Activated naive CD8-positive, alpha-beta T cell treated with anti-CD3 and anti-CD28 coated beads, Interleukin-2, amount 50 U/mL, for 24 hours (primary cell): ENCODE data around the gene SMIM38.

ENCODE experiments used
- ATAC-seq: fragments of 150-1000 bp; cut with Tn5 transposase; one replicate; pipeline ENCODE4 v1.10.0; 2021
- DNase-seq: peaks from one replicate; pipeline ENCODE4 v3.0.0; 2021
- H3K27ac Mint-ChIP-seq: one replicate; pipeline ENCODE4 v1.8.0; 2021; ENCODE audit warnings: mild to moderate bottlenecking, mixed read lengths
- H3K27me3 Mint-ChIP-seq: one replicate; pipeline ENCODE4 v1.8.0; 2021; ENCODE audit warnings: mixed read lengths
- H3K36me3 Mint-ChIP-seq: one replicate; pipeline ENCODE4 v1.8.0; 2021; ENCODE audit warnings: low read depth, mixed read lengths
- H3K4me1 Mint-ChIP-seq: one replicate; pipeline ENCODE4 v1.8.0; 2021; ENCODE audit warnings: mixed read lengths
- H3K4me3 Mint-ChIP-seq: one replicate; pipeline ENCODE4 v1.8.0; 2021; ENCODE audit warnings: mild to moderate bottlenecking, moderate library complexity, mixed read lengths
- H3K9me3 Mint-ChIP-seq: one replicate; pipeline ENCODE4 v1.8.0; 2021; ENCODE audit warnings: mixed read lengths

The SMIM38 gene

GRCh38 chr11:69167130-69167915 lies 11.6 kb downstream of the SMIM38 start:
- Mint-ChIP-seq H3K27ac (peak overlapping the region; percentile 88), H3K4me1 (peaks cover 28% of the 10 kb centered on the region), H3K9me3 (peaks cover 8% of the 10 kb centered on the region), H3K36me3 (peaks cover 1% of the 10 kb centered on the region), H3K27me3 (peaks cover 16% of the 10 kb centered on the region), H3K4me3 (peak overlapping the region; percentile 62)
- DNase-seq = no peak
- no peak for ATAC-seq

- Mint-ChIP-seq H3K4me3 (no peak overlapping the region), H3K9me3 (peaks cover 5% of the 10 kb centered on the region), H3K36me3 (peaks cover 1% of the 10 kb centered on the region), H3K4me1 (peaks cover 29% of the 10 kb centered on the region), H3K27me3 (peaks cover 16% of the 10 kb centered on the region), H3K27ac (no peak overlapping the region)
- DNase-seq (no peak), ATAC-seq (no peak)
These were observed 12.4 kb downstream of the SMIM38 start for GRCh38 chr11:69167916-69168691.

GRCh38 chr11:69169479-69169878 lies 13.7 kb downstream of the SMIM38 start:
- peaks cover 29% of the 10 kb centered on the region for H3K4me1 Mint-ChIP-seq
- H3K9me3 Mint-ChIP-seq = peaks cover 4% of the 10 kb centered on the region
- ATAC-seq (no peak), DNase-seq (no peak)
- peaks cover 13% of the 10 kb centered on the region for H3K27me3 Mint-ChIP-seq
- no peak overlapping the region for H3K27ac Mint-ChIP-seq
- H3K4me3 Mint-ChIP-seq = no peak overlapping the region
- H3K36me3 Mint-ChIP-seq = peaks cover 1% of the 10 kb centered on the region

GRCh38 chr11:69170704-69171103 lies 15.0 kb downstream of the SMIM38 start:
- DNase-seq (no peak), ATAC-seq (no peak)
- Mint-ChIP-seq H3K9me3 (peaks cover 7% of the 10 kb centered on the region), H3K36me3 (peaks cover 1% of the 10 kb centered on the region), H3K27me3 (peaks cover 6% of the 10 kb centered on the region), H3K4me1 (peaks cover 27% of the 10 kb centered on the region), H3K4me3 (no peak overlapping the region), H3K27ac (no peak overlapping the region)

GRCh38 chr11:69171476-69172240 lies 15.9 kb downstream of the SMIM38 start:
- H3K27me3 Mint-ChIP-seq = peaks cover 6% of the 10 kb centered on the region
- no peak for DNase-seq
- ATAC-seq = no peak

GRCh38 chr11:69172674-69173073 lies 16.9 kb downstream of the SMIM38 start:
- no peak for ATAC-seq
- peaks cover 7% of the 10 kb centered on the region for H3K4me1 Mint-ChIP-seq
- H3K36me3 Mint-ChIP-seq = peaks cover 1% of the 10 kb centered on the region
- DNase-seq = no peak
- H3K27ac Mint-ChIP-seq = no peak overlapping the region
- H3K9me3 Mint-ChIP-seq = peaks cover 7% of the 10 kb centered on the region
- no peak overlapping the region for H3K4me3 Mint-ChIP-seq
- H3K27me3 Mint-ChIP-seq = peaks cover 3% of the 10 kb centered on the region

More at GRCh38 chr11:69171476-69172240, 15.9 kb downstream of the SMIM38 start:
- no peak overlapping the region for H3K27ac Mint-ChIP-seq
- no peak overlapping the region for H3K4me3 Mint-ChIP-seq
- H3K4me1 Mint-ChIP-seq = peaks cover 17% of the 10 kb centered on the region
- H3K36me3 Mint-ChIP-seq = peaks cover 1% of the 10 kb centered on the region
- H3K9me3 Mint-ChIP-seq = peaks cover 7% of the 10 kb centered on the region

GRCh38 chr11:69173331-69173730 lies 17.6 kb downstream of the SMIM38 start:
- Mint-ChIP-seq H3K27me3 (no peaks in the 10 kb centered on the region), H3K4me3 (no peak overlapping the region), H3K27ac (no peak overlapping the region), H3K4me1 (peaks cover 4% of the 10 kb centered on the region), H3K9me3 (peaks cover 7% of the 10 kb centered on the region), H3K36me3 (peaks cover 1% of the 10 kb centered on the region)
- DNase-seq = no peak
- ATAC-seq = no peak

GRCh38 chr11:69173925-69174581 lies 18.3 kb downstream of the SMIM38 start:
- ATAC-seq (no peak), DNase-seq (no peak)
- H3K27ac Mint-ChIP-seq = no peak overlapping the region
- no peaks in the 10 kb centered on the region for H3K27me3 Mint-ChIP-seq
- no peak overlapping the region for H3K4me3 Mint-ChIP-seq
- peaks cover 4% of the 10 kb centered on the region for H3K4me1 Mint-ChIP-seq
- peaks cover 1% of the 10 kb centered on the region for H3K36me3 Mint-ChIP-seq
- H3K9me3 Mint-ChIP-seq = peaks cover 7% of the 10 kb centered on the region

GRCh38 chr11:69174841-69175240 lies 19.1 kb downstream of the SMIM38 start:
- Mint-ChIP-seq H3K27ac (no peak overlapping the region), H3K27me3 (no peaks in the 10 kb centered on the region), H3K4me3 (no peak overlapping the region), H3K4me1 (peaks cover 4% of the 10 kb centered on the region), H3K36me3 (peaks cover 1% of the 10 kb centered on the region), H3K9me3 (peaks cover 7% of the 10 kb centered on the region)
- DNase-seq (no peak), ATAC-seq (no peak)

GRCh38 chr11:69178819-69179482 lies 23.2 kb downstream of the SMIM38 start:
- no peak for DNase-seq
- no peak overlapping the region for H3K4me3 Mint-ChIP-seq
- H3K27ac Mint-ChIP-seq = no peak overlapping the region
- H3K27me3 Mint-ChIP-seq = peaks cover 4% of the 10 kb centered on the region
- ATAC-seq = no peak
- H3K36me3 Mint-ChIP-seq = no peaks in the 10 kb centered on the region
- H3K4me1 Mint-ChIP-seq = peaks cover 3% of the 10 kb centered on the region
- H3K9me3 Mint-ChIP-seq = peaks cover 7% of the 10 kb centered on the region

- H3K36me3 Mint-ChIP-seq = no peaks in the 10 kb centered on the region
- no peak overlapping the region for H3K27ac Mint-ChIP-seq
- ATAC-seq = no peak
These were observed 24.5 kb downstream of the SMIM38 start for GRCh38 chr11:69180226-69180625.

GRCh38 chr11:69180726-69181125 lies 25.0 kb downstream of the SMIM38 start:
- Mint-ChIP-seq H3K4me3 (no peak overlapping the region), H3K27me3 (peaks cover 4% of the 10 kb centered on the region), H3K9me3 (no peaks in the 10 kb centered on the region), H3K27ac (no peak overlapping the region), H3K36me3 (no peaks in the 10 kb centered on the region), H3K4me1 (peaks cover 3% of the 10 kb centered on the region)
- ATAC-seq = no peak
- DNase-seq = no peak

More at GRCh38 chr11:69180226-69180625, 24.5 kb downstream of the SMIM38 start:
- Mint-ChIP-seq H3K4me1 (peaks cover 3% of the 10 kb centered on the region), H3K27me3 (peaks cover 4% of the 10 kb centered on the region), H3K9me3 (no peaks in the 10 kb centered on the region), H3K4me3 (no peak overlapping the region)
- DNase-seq = no peak

GRCh38 chr11:69183613-69184012 lies 27.9 kb downstream of the SMIM38 start:
- H3K4me1 Mint-ChIP-seq = peaks cover 3% of the 10 kb centered on the region
- ATAC-seq (peak; percentile 39), DNase-seq (no peak)

More at GRCh38 chr11:69183613-69184012, 27.9 kb downstream of the SMIM38 start:
- Mint-ChIP-seq H3K36me3 (no peaks in the 10 kb centered on the region), H3K4me3 (no peak overlapping the region), H3K27ac (no peak overlapping the region), H3K9me3 (no peaks in the 10 kb centered on the region), H3K27me3 (peaks cover 5% of the 10 kb centered on the region)
